Left renal pelvis (tissue), 4 donors: ENCODE measurements around the gene SLC30A1. TPM values are rescaled to one million over a fixed set of nuclear protein-coding genes. Genes with fewer than 3 reads are reported as not detected.
"Not testable (repeated sequence)": the region's sequence is repeated elsewhere in the genome, so short reads cannot be mapped to it uniquely, and the experiment has no call there.

ENCODE experiments used
- DNase-seq, 4 donors: peaks; one replicate each; pipeline ENCODE4 v3.0.0-alpha.2; 2013; ENCODE audit warnings: low read depth in 4 of 4, low spot score in 3 of 4
- polyA plus RNA-seq, 4 donors: library from polyadenylated mRNA; unstranded; fragments of 120-200 nt; gene quantifications; one replicate each; pipeline ENCODE4 v1.2.1, GENCODE V29; 2013; ENCODE audit not compliant: insufficient read length in 4 of 4

SLC30A1 gene
- polyA plus RNA-seq, 4 donors: 19.2 to 38.7 (median 32.2) TPM

DNA sequence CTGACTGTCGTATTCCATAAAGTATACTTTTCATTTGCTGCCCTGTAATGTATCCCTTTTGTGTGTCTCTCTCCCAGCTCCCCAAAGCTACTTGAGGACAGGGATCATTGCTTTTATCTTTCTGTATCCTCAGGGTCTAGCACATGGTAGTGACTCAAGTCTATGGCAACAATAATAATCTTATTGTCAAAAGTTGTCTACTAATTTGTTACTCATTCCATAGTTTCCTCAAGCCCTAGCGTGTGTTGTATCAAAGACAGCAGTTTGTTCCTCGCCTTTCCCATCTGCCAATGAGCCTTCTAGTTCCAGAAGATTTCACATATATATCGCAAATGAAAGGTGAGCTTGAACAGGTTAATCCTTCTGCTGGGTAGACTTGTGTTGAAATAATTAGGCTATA is 9.8 kb upstream of the SLC30A1 start:
- DNase-seq: no peak

DNA sequence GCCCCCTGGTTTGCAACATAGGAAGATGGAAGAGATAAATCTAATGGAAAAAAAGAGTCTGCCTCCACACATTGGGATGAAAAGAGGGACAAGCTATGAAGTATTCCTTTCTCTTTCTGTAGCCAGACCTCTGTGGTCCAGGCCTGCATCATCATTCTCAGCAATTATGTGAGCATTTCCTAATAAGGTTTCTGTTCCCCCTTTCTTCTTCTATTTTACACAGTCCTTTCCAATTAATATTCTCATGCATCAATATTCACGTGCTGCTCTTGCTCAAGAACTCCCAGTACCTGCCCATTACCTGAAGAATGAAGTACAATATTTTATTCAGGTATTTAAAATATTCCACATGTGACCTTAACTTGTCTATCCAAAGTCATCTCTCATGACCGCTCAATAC is 8.2 kb upstream of the SLC30A1 start:
- no peak for DNase-seq

DNA sequence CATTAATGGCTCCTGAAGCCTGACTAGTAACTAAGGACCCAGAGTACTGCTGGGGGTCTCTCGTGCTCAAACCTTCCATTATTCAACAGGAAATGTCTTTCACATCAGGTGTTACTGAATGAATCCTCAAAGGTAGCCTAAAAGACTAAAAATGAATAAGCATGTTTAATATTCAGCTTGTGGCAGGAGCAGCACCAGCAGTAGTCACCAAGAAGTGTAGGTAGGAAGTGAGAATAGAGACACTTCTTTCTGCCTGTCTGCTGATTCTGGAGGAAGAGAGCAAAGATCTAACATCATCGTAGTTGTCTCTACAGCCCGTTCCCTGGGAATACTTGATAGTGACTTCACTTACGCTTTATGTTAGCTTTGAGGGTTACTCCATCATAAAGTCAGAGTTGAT is 7.6 kb upstream of the SLC30A1 start:
- no peak for DNase-seq

DNA sequence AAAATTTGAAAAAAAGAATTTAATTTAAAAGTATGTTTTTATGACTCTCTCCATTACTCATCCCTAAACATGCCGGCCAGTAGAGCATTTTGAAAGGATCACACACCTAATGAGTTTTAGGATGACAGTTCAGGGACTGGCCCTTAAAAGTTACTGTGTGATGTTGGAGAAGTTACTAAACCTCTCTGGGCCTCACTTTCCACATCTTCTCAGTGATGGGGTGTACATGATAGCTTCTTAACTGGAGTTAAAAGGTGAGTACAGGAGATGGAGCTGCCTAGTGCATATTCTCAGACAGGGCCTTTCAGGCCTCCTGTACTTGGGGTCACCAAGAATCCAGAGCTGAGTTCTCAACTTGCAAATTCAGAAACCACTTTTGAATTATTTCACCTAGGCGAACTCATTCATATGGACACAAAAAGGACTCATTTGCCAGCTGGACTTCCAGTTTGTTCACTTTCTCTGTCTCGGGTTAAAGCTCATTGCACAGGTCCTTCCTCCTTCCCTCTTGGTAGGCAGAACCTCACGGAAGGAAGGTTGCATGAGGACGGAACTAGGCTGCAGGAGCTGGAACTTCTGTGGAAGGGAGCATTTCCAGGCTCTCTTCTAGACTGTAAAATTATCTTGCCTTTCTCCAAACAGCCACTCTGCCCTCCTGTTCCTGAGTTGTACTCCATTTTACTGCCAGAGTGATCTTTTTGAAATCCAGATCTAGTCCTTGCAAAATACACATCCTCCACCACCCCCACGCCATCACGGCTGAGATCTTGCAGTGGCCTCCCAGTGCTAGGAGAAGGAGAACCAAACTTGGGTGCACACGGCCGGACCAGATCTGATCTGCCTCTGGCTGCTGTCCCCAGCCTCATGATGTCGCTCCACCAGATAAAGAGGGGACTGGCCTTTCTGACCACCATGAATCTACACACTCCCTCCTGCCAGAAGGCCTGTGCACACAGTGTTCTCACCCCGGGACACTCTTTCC is 4.3 kb upstream of the SLC30A1 start:
- DNase-seq: no peak

DNA sequence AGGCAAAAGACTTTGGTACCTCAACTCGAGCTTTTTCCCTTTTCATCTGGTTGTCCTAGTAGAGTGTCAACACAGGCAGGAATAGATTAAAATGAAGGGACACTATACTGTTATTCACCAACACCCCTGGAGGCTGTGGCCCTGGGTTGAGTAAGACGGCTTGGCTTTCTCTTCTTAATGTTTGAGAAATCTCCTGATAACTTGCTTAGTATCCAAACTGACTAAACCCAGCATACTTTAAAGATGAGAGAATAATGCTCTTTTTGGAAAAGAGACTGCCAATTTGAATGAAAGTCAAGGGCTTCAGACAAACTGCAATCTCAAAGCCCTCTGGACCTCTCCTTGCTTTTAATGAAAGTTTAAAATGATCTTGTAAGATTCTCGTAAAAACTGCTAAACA is 2.6 kb upstream of the SLC30A1 start:
- no peak for DNase-seq

DNA sequence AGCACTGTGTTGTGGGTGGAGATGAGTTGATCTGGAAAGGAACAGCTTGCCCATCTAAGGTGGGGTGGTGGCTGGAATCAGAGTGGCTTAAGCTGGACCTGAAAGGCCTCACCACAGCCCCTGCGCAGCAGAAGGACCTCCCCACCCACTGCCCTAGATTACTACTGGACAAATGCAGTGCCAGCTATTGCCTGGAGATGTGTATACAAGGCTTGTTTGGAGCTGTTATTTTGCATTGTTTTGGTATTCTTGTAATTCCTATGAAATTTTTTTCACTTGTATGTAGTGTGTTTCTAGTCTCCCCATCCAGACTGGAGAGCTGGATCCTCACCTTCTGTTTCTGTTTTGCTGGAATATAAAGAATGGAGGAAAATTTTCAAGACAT is 1.3 kb upstream of the SLC30A1 start:
- DNase-seq: no peak

DNA sequence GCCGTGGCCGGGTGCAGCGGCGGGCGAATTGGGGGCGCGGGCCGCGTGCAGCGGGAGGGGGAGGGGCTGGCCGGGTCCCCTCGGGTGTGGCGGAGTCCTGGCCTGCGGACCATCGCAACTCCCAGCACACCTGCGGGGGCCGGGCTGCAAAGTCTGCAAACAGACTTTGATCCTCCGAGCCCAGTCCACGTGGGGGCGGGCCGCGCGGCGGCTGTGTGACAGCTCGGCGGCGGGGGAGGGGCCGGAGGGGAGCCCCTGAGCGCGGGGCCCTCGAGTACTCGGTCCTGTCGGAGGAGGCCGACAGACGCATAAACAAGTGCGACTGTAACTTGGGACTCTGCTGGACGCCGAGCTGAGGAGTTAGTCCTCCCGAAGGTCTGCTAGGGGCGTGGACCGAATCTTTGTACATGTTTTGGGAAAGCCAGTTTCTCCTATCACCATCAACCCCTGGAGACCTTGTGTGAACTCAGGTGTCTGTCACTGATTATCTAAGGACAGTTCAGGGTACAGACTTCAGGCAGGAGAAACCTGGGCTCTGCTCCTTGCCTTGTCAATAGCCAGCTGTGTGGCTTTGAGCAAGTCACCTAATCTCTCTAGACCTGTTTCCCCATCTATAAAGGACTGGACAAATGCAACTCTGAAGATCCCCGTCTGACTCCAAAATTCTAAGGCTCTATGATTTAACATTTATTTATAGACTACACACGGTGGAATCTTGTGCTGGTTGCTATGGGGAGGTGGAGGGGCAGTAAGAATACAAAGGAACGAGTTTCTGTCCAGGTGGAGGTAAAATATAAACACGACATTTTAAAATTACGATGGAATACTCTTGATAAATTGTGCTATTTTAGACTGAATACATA is 710 bp upstream of the SLC30A1 start:
- DNase-seq: peak in 2 of 4 donors; percentile 49 to 55

DNA sequence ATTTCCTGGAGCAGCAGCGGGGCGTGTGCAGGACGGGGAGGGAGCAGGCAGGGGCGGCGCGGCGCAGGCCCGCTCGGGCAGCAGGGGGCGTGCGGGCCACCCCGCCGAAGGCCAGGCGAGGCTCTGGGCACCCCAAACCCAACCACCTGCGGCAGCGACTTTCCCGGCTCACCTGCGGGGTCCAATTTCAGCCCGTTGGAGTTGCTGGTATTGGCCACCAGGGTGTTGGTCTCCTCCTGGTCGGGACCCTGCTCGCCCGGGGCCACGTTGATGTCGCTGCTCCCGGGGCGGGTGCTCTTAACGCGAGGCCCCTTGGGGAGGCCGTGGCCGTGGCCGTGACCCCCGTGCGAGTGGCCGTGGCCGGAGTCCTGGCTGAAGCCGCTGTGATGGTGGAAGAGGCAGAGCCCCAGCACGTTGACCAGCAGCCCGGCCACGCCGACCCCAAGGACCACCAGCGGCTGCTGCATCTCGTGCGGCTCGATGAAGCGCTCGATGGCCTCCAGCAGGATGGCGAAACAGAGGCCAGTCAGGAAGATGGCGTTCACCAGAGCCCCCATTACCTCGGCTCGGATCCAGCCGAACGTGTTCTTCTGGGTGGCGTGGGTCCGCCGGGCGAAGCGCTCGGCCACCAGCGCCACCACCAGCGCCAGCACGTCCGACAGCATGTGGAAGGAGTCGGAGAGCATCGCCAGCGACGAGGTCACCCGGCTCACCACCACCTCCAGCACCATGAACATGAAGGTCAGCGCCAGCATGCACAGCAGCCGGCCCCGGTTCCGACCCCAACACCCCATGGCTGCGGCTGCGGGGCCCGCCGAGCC is 932 bp downstream of the SLC30A1 start:
- peak in 1 of 4 donors; percentile 44 for DNase-seq

DNA sequence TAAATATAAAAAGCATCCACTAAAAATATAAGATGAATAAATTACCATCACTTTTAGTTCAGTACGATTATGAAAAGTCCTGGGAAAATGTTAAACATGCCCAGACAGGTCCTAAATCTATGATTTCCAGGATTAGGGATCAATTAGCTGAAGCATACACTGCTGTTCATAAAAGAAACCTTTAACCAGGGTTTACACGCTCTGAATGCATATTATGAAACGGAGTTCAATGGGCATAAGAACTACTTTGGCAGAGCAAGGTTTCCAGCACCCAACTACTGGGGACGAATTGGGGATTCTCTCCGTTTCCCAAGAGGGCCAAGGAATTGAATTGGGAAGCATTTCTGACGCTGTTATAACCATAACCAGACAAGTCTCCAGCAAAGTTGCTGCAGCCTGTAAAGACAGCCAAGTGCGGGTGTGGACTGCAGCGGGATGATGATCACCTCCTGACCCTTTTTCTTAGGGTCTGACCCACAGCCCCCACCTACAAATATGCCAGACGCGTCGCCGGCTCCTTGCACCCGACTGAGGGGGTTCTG is 1.6 kb downstream of the SLC30A1 start:
- no peak for DNase-seq

DNA sequence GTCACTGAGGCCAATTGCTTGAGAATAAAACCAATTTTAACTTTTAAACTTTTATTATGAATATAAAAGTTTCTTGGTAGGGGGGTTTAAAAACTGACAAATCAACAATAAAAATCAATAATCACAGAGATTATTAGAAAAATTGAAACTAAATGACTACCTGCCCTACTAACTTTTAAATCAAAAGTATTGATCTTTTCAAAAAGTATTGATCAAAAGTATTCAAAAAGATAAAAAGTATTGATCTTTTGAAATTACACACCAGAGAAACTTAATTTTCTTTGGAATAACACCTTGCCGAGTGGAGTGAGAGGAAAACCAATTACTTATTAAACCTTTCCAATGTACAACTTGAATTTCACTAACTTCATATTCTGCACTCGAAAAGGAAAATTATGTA is 2.2 kb downstream of the SLC30A1 start:
- DNase-seq: no peak

DNA sequence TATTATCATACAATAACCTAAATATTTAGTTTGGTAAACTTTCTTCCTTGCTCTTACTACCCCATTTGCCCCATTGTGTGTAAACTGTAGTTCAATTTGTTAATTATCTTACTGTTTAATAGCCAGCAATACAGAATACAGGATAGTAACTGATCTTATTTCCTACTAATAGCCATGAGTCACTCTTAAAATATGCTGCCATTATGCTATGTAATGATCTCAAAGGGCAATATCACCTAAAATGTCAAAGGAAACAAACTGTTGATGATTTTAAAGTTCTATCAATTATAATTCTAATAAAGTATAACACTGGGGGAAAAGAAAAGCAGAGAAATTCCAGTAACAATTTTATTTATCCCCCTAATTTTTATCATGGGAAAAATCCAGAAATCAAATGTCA is 4.3 kb downstream of the SLC30A1 start:
- DNase-seq: no peak

DNA sequence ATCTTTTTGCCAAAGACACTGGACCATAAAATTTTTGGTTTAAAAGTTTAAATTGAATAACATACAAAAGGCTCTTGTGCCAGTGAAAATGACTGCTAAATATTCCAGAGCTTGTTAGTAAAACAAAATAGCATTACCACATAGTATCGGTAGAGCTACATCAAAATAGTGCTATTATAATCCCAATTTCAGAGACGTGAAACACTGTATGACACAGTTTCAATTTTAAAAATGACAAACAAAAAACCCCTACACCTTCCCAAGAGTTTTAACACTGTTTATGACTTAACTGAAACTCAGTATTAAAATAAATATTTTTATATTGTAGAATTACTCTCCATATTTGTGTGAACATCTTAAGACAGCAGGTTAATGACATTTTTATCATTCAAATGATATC is 7.0 kb downstream of the SLC30A1 start:
- no peak for DNase-seq

DNA sequence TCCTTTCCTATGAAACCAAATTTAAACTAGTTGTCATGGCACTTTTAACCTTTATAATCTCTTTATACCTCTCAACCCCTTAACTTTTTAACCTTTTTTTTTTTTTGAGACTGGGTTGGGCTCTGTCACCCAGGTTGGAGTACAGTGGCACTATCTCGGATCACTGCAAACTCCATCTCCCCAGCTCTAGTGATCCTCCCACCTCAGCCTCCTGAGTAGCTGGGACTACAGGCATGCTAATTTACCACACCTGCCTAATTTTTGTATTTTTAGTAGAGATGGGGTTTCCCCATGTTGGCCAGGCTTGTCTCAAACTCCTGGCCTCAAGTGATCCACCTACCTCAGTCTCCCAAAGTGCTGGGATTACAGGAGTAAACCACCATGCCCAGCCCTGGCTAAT is 8.6 kb downstream of the SLC30A1 start:
- DNase-seq: not testable (repeated sequence)

DNA sequence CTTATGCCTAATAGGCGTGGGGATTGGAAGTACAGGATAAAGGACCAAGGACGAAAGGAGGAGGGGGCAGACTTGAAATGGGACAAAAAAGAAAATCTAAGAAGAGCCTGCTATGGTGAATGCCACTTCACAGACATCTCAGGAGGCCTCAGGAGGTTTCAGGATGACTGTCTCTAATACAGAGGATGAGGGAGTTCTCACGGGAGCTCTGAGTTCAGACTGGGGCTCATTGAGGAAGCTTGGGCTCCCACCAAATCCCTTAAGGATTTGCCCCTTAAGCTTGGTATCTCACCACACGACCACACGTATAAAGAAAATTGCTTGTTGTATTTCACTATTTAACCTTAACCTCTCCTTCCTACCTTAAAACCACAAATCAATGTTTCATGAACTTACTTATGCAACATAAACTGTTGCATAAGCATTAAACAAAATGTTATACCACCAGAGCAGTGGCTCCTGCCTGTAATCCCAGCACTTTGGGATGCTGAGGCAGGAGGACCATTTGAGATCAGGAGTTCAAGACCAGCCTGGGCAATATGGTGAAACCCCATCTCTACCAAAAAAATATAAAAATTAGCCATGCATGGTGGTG is 12.4 kb downstream of the SLC30A1 start:
- no peak for DNase-seq

DNA sequence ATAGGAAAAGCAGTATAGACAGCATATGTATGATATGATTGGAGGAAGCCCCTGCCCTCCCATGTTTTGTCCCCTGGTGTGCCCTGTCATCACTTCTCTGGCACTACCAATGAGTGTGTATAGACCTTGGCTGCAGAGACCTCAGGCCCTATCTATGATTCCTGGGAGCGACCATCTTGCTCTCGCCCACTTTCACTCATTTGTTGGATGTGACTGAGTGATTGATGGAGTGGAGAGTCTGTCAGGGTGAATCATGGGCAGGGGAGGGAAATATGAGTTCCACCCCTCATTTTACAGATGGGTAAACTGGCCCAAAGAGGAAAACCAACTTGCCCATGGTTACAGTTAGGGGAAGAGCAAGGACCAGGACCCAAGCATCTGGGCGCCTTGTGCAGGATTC is 14.9 kb downstream of the SLC30A1 start:
- no peak for DNase-seq

DNA sequence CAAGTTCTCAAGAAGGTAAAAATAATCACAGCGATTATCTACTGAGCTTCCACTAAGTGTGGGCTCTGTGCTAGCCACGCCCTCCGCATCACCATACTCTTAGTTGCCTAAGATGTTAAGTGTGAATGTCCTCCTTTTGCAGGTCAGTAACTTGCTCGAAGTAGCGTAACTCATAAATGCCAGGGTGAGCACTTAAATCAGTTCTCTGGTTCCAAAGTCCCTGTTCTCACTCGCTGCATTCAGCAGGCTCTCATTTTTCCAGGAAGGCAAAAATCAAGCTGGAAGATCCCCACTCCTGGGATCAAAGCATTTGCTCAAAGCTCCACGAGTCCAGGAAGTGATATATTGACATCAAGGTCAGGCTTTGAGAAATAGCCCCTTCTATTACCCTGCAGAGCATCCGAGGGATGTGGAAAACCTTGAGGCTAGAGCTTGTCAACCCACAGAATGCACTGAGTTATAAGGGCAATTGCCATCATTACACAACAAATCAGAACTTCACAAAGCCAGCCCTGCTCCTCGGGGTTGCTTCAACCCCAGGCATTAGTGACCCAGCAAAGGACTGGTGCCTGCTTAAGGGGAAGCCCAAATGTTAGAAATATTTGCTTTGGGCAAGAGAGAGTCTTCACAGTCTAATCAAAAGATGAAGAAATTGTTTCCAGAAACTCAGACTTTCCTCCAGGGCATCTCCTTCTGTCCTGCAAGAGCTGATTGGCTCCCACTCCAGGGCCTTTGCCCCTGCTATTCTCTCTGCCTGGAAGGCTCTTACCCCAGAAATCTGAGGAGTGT is 19.5 kb downstream of the SLC30A1 start:
- no peak for DNase-seq

DNA sequence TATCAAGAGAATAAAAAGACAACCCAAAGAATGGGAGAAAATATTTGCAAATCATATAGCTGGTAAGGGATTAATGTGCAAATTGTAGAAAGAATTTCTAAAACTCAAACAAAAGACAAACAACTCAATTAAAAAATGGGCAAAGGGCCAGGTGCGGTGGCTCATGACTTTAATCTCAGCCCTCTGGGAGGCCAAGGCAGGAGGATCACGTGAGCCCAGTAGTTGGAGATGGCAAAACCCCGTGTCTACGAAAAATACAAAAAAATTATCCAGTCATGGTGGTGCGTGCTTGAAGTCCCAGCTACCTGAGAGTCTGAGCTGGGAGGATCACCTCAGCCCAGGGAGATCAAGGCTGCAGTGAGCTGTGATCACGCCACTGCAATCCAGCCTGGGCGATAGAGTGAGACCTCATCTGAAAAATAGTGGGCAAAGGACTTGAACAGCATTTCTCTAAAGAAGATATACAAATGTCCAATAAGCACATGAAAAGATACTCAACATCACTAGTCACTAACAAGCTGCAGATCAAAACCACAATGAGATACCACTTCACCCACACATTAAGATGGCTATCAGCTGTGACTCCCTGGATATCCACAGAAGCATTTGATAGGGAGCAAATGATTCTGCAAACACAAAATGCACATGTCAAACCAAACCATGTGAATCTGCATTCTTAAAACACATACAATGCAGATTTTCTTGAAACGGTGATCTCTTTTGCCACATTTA is 20.9 kb downstream of the SLC30A1 start:
- DNase-seq: no peak

DNA sequence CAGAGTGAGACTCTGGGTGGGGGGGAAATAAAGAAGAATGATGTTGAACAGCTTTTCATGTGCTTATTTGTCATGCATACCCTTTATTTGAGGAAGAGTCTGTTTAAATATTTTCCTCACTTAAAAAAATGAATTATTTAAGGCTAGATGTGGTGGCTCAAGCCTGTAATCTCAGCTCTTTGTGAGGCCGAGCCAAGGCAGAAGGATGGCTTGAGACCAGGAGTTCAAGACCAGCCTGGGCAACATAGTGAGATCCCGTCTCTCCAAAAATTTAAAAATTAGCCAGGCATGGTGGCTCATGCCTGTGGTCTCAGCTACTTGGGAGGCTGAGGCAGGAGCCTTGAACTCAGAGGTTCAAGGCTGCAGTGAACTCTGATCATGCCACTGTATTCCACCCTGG is 25.4 kb downstream of the SLC30A1 start:
- DNase-seq: no peak
